Mesendoderm (in vitro differentiated cells): ENCODE measurements around the gene AKR7A2.

Experiments used
- DNase-seq: peaks from one replicate; pipeline ENCODE4 v3.0.0; 2013
- H2AK5ac ChIP-seq: 2 replicates; pipeline ENCODE4 v1.6.1; 2013; ENCODE audit warnings: low read length, inconsistent platforms
- H2BK120ac ChIP-seq: 2 replicates; pipeline ENCODE4 v1.6.1; 2013; ENCODE audit warnings: low read depth, mild to moderate bottlenecking, low read length, moderate library complexity, mixed read lengths
- H2BK15ac ChIP-seq: replicated peaks from 2 replicates; pipeline ENCODE4 v1.6.1; 2013; ENCODE audit warnings: low read depth, mild to moderate bottlenecking, moderate library complexity
- H2BK5ac ChIP-seq: 2 replicates; pipeline ENCODE4 v1.6.1; 2013; ENCODE audit warnings: low read length, inconsistent platforms
- H3K18ac ChIP-seq: 2 replicates; pipeline ENCODE4 v1.6.1; 2013; ENCODE audit warnings: mild to moderate bottlenecking, low read length, mixed read lengths
- H3K23ac ChIP-seq: one replicate; pipeline ENCODE4 v1.6.1; 2013; ENCODE audit warnings: low read length
- H3K27ac ChIP-seq: 2 replicates; pipeline ENCODE4 v1.5.1; 2013; ENCODE audit warnings: low read depth, mild to moderate bottlenecking, inconsistent platforms, low read length, moderate library complexity
- H3K27me3 ChIP-seq: 2 replicates; pipeline ENCODE4 v1.6.1; 2013; ENCODE audit warnings: low read length, control low read depth, mild to moderate bottlenecking, inconsistent platforms; ENCODE audit not compliant: insufficient read depth, poor library complexity
- H3K36me3 ChIP-seq: 2 replicates; pipeline ENCODE4 v1.6.1; 2013; ENCODE audit warnings: low read length, inconsistent platforms; ENCODE audit not compliant: control insufficient read depth, insufficient read depth
- H3K4ac ChIP-seq: one replicate; pipeline ENCODE4 v1.6.1; 2013; ENCODE audit warnings: low read depth, mild to moderate bottlenecking, low read length, moderate library complexity
- H3K4me1 ChIP-seq: 2 replicates; pipeline ENCODE4 v1.6.1; 2013; ENCODE audit warnings: low read depth, low read length, inconsistent platforms; ENCODE audit not compliant: control insufficient read depth
- H3K4me2 ChIP-seq: 2 replicates; pipeline ENCODE4 v1.6.1; 2013; ENCODE audit warnings: low read length
- H3K4me3 ChIP-seq: 2 replicates; pipeline ENCODE4 v1.5.1; 2013; ENCODE audit warnings: mild to moderate bottlenecking, low read length
- H3K56ac ChIP-seq: one replicate; pipeline ENCODE4 v1.6.1; 2013; ENCODE audit warnings: low read length
- H3K79me1 ChIP-seq: 2 replicates; pipeline ENCODE4 v1.6.1; 2013; ENCODE audit warnings: low read length, inconsistent platforms
- H3K79me2 ChIP-seq: 2 replicates; pipeline ENCODE4 v1.6.1; 2013; ENCODE audit warnings: mild to moderate bottlenecking, low read length; ENCODE audit not compliant: control insufficient read depth, insufficient read depth
- H3K9ac ChIP-seq: 2 replicates; pipeline ENCODE4 v1.6.1; 2013; ENCODE audit warnings: low read length, inconsistent platforms
- H4K5ac ChIP-seq: one replicate; pipeline ENCODE4 v1.6.1; 2013; ENCODE audit warnings: low read length
- H4K8ac ChIP-seq: one replicate; pipeline ENCODE4 v1.6.1; 2013; ENCODE audit warnings: low read depth, mild to moderate bottlenecking, control low read depth, low read length, moderate library complexity
- WGBS: extraction: QIAGEN DNeasy Blood & Tissue Kit; methylation state at CpG from one replicate; pipeline ENCODE4 v1.1.7; 2013; ENCODE audit warnings: low lambda C conversion rate, missing lambda C conversion rate; ENCODE audit not compliant: insufficient coverage; ENCODE audit errors: extremely low coverage; 5-methylcytosine and 5-hydroxymethylcytosine counted together

The AKR7A2 gene

GRCh38 chr1:19351873-19352272 lies 39.9 kb upstream of the AKR7A2 start:
- Histone ChIP-seq H2BK5ac (no peak overlapping the region), H3K79me1 (no peaks in the 10 kb centered on the region), H3K9ac (no peak overlapping the region), H3K4me3 (no peak overlapping the region), H3K23ac (no peak overlapping the region), H3K36me3 (peaks cover 6% of the 10 kb centered on the region), H2AK5ac (no peak overlapping the region), H3K4ac (no peak overlapping the region), H3K4me2 (no peak overlapping the region), H3K27me3 (no peaks in the 10 kb centered on the region), H3K79me2 (no peaks in the 10 kb centered on the region), H2BK15ac (no peak overlapping the region), H3K18ac (no peak overlapping the region), H3K56ac (no peak overlapping the region), H3K4me1 (no peaks in the 10 kb centered on the region), H2BK120ac (no peak overlapping the region), H4K8ac (no peak overlapping the region), H3K27ac (no peak overlapping the region), H4K5ac (no peak overlapping the region)
- DNase-seq: no peak
- WGBS: no CpG with 5 or more reads among the region's 10 CpGs

DNA sequence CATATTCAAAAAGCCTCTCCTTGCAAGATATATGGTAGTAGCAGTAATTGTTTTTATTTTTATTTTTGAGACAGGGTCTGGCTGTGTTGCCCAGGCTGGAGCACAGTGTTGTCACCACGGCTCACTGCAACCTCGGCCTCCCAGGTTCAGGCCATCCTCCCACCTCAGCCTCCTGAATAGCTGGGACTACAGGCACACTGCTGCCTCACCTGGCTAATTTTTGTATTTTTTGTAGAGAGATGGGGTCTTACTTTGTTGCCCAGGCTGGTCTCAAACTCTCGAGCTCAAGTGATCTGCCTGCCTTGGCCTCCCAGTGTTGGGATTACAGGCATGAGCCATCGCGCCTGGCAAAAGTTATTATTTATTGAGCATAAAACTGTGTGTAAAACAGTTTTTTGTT lies 38.6 kb upstream of the AKR7A2 start:
- H2BK5ac ChIP-seq: no peak overlapping the region
- H2BK120ac ChIP-seq: no peak overlapping the region
- no peak overlapping the region for H4K5ac ChIP-seq
- peaks cover 7% of the 10 kb centered on the region for H3K36me3 ChIP-seq
- no peak overlapping the region for H3K56ac ChIP-seq
- H3K18ac ChIP-seq: no peak overlapping the region
- H3K4ac ChIP-seq: no peak overlapping the region
- no peak overlapping the region for H3K4me2 ChIP-seq
- no peaks in the 10 kb centered on the region for H3K4me1 ChIP-seq
- H3K79me2 ChIP-seq: no peaks in the 10 kb centered on the region
- no peak overlapping the region for H4K8ac ChIP-seq
- DNase-seq: no peak
- H3K4me3 ChIP-seq: no peak overlapping the region
- H3K27ac ChIP-seq: no peak overlapping the region
- WGBS: no CpG with 5 or more reads among the region's 5 CpGs
- H3K23ac ChIP-seq: no peak overlapping the region
- no peaks in the 10 kb centered on the region for H3K79me1 ChIP-seq
- H2BK15ac ChIP-seq: no peak overlapping the region
- H3K9ac ChIP-seq: no peak overlapping the region
- no peak overlapping the region for H2AK5ac ChIP-seq
- no peaks in the 10 kb centered on the region for H3K27me3 ChIP-seq

GRCh38 chr1:19349999-19350398 lies 38.1 kb upstream of the AKR7A2 start:
- no peak overlapping the region for H2AK5ac ChIP-seq

DNA sequence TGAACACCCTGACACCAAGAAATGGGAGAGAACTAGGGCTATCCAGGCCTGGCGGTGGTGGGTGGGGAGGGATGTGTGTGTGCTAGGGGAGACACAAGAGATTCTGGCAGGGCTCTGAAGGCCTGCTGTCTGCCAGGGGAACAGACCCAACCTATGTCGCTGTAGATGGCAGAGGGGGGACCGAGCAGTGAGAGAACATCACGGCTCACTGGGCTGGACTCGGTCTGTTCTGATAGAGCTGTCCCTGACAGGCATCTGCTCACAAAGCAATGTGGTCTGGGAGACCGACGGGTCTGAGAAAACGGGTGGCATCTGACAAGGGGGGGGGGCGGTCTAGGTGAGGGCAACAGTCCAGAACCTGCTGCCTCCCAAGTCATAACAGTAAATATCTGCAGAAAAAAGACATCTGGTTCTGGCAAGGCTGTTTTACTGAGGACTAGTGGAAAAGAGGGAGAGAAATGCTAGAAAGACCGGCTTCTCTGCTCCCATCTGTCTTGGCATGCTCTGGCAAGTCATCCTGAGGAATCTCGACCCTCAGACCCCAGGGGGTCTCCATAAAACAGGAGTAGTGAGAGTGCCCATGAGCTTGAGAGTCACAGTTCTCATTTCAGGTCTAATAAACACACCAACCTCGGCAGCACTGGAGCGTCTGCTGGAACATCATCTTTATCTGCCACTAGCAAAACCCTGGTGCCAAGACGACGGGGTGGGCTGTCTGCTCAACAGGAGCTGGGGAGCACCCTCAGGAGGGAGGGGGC lies 36.7 kb upstream of the AKR7A2 start:
- Histone ChIP-seq H2AK5ac (no peak overlapping the region), H3K27ac (no peak overlapping the region), H3K79me1 (no peaks in the 10 kb centered on the region), H3K18ac (no peak overlapping the region), H2BK120ac (no peak overlapping the region), H2BK5ac (no peak overlapping the region), H4K8ac (no peak overlapping the region), H3K9ac (no peak overlapping the region), H3K56ac (no peak overlapping the region), H3K4ac (no peak overlapping the region), H3K4me1 (no peaks in the 10 kb centered on the region), H3K36me3 (peaks cover 12% of the 10 kb centered on the region), H3K4me3 (no peak overlapping the region), H3K4me2 (no peak overlapping the region), H3K27me3 (no peaks in the 10 kb centered on the region), H3K79me2 (no peaks in the 10 kb centered on the region), H4K5ac (no peak overlapping the region), H2BK15ac (no peak overlapping the region), H3K23ac (no peak overlapping the region)
- DNase-seq: no peak
- no CpG with 5 or more reads among the region's 15 CpGs for WGBS

More at GRCh38 chr1:19349999-19350398, 38.1 kb upstream of the AKR7A2 start:
- H3K9ac ChIP-seq: no peak overlapping the region
- H3K56ac ChIP-seq: no peak overlapping the region
- no peak overlapping the region for H2BK15ac ChIP-seq
- H3K79me2 ChIP-seq: no peaks in the 10 kb centered on the region
- H4K8ac ChIP-seq: no peak overlapping the region
- H3K27me3 ChIP-seq: no peaks in the 10 kb centered on the region
- H3K27ac ChIP-seq: no peak overlapping the region
- DNase-seq: no peak
- no peak overlapping the region for H2BK120ac ChIP-seq
- no peak overlapping the region for H3K4ac ChIP-seq
- peaks cover 9% of the 10 kb centered on the region for H3K36me3 ChIP-seq
- H3K4me3 ChIP-seq: no peak overlapping the region
- no peak overlapping the region for H3K18ac ChIP-seq
- H2BK5ac ChIP-seq: no peak overlapping the region
- H4K5ac ChIP-seq: no peak overlapping the region
- H3K4me2 ChIP-seq: no peak overlapping the region
- H3K23ac ChIP-seq: no peak overlapping the region
- no peaks in the 10 kb centered on the region for H3K4me1 ChIP-seq
- no peaks in the 10 kb centered on the region for H3K79me1 ChIP-seq
- WGBS: no CpG with 5 or more reads among the region's 17 CpGs

- H3K9ac ChIP-seq: no peak overlapping the region
- no peaks in the 10 kb centered on the region for H3K79me2 ChIP-seq
- DNase-seq: no peak
- no peak overlapping the region for H4K5ac ChIP-seq
- H2BK120ac ChIP-seq: no peak overlapping the region
- peaks cover 16% of the 10 kb centered on the region for H3K36me3 ChIP-seq
- no peak overlapping the region for H2AK5ac ChIP-seq
- H3K4me2 ChIP-seq: no peak overlapping the region
- H3K18ac ChIP-seq: no peak overlapping the region
- H2BK15ac ChIP-seq: no peak overlapping the region
- no peak overlapping the region for H3K27ac ChIP-seq
- H2BK5ac ChIP-seq: no peak overlapping the region
- no peak overlapping the region for H3K4ac ChIP-seq
- no peaks in the 10 kb centered on the region for H3K4me1 ChIP-seq
- no peaks in the 10 kb centered on the region for H3K27me3 ChIP-seq
- H3K56ac ChIP-seq: no peak overlapping the region
- no peak overlapping the region for H3K23ac ChIP-seq
- H4K8ac ChIP-seq: no peak overlapping the region
- H3K79me1 ChIP-seq: no peaks in the 10 kb centered on the region
- WGBS: no CpG with 5 or more reads among the region's 14 CpGs
- no peak overlapping the region for H3K4me3 ChIP-seq
These were observed 35.7 kb upstream of the AKR7A2 start for GRCh38 chr1:19347533-19348172.
